OCI-LY1 (cell line): ENCODE results near the gene EPHA5.

Source experiments
- H2AFZ ChIP-seq: fragments of 200-600 bp; sonication (generic), shearing (Covaris generic); 2 replicates; pipeline ENCODE4 v1.6.0; 2014; ENCODE audit warnings: antibody characterized with exemption, mild to moderate bottlenecking, low read length
- H3F3A ChIP-seq: fragments of 200-600 bp; sonication (generic), shearing (Covaris generic); 2 replicates; pipeline ENCODE4 v1.6.0; 2014; ENCODE audit warnings: mild to moderate bottlenecking, antibody characterized with exemption, low read length, moderate library complexity; ENCODE audit not compliant: insufficient read depth
- H3K27ac ChIP-seq: fragments of 200-600 bp; sonication (generic); 2 replicates; pipeline ENCODE4 v1.5.1; 2014; ENCODE audit warnings: low read length, mixed run types, mild to moderate bottlenecking, low read depth; ENCODE audit not compliant: poor library complexity, severe bottlenecking
- H3K27me3 ChIP-seq: fragments of 200-600 bp; sonication (generic); 2 replicates; pipeline ENCODE4 v1.6.0; 2014; ENCODE audit warnings: antibody characterized with exemption, mild to moderate bottlenecking, low read length, moderate library complexity; ENCODE audit not compliant: insufficient read depth
- H3K36me3 ChIP-seq: fragments of 200-600 bp; sonication (generic); 2 replicates; pipeline ENCODE4 v1.6.1; 2014; ENCODE audit warnings: mild to moderate bottlenecking, antibody characterized with exemption, low read length, moderate library complexity, mixed read lengths; ENCODE audit not compliant: insufficient read depth
- H3K4me1 ChIP-seq: fragments of 200-600 bp; sonication (generic); 2 replicates; pipeline ENCODE4 v1.5.1; 2014; ENCODE audit warnings: mild to moderate bottlenecking, low read length, moderate library complexity; ENCODE audit not compliant: insufficient read depth, severe bottlenecking
- H3K4me2 ChIP-seq: fragments of 200-600 bp; sonication (generic), shearing (Covaris generic); 2 replicates; pipeline ENCODE4 v1.6.1; 2014; ENCODE audit warnings: low read length
- H3K4me3 ChIP-seq: fragments of 200-600 bp; sonication (generic); 2 replicates; pipeline ENCODE4 v1.5.1; 2014; ENCODE audit warnings: low read length, low read depth, mild to moderate bottlenecking, mixed read lengths; ENCODE audit not compliant: poor library complexity, severe bottlenecking
- H3K79me2 ChIP-seq: fragments of 200-600 bp; shearing (Covaris generic); 2 replicates; pipeline ENCODE4 v1.6.1; 2016; ENCODE audit warnings: mixed run types, low read length, mixed read lengths; ENCODE audit not compliant: insufficient read depth
- H3K9ac ChIP-seq: fragments of 200-600 bp; sonication (generic), shearing (Covaris generic); 2 replicates; pipeline ENCODE4 v1.6.1; 2014; ENCODE audit warnings: mild to moderate bottlenecking, low read length, mixed read lengths
- H3K9me2 ChIP-seq: fragments of 200-600 bp; sonication (generic), shearing (Covaris generic); 2 replicates; pipeline ENCODE4 v1.6.1; 2014; ENCODE audit warnings: low read depth, mild to moderate bottlenecking, low read length, mixed read lengths
- H3K9me3 ChIP-seq: fragments of 200-600 bp; shearing (Covaris generic); 2 replicates; pipeline ENCODE4 v1.6.1; 2014; ENCODE audit warnings: low read length, mixed read lengths
- H4K20me1 ChIP-seq: fragments of 200-600 bp; sonication (generic), shearing (Covaris generic); 2 replicates; pipeline ENCODE4 v1.6.0; 2016; ENCODE audit warnings: mild to moderate bottlenecking, low read length; ENCODE audit not compliant: insufficient read depth
- CTCF ChIP-seq: fragments of 200-600 bp; sonication (generic), shearing (Covaris generic); IDR thresholded peaks from 2 replicates; pipeline ENCODE4 v1.5.1; 2017; ENCODE audit warnings: mild to moderate bottlenecking, antibody characterized with exemption, low read length, moderate library complexity, mixed read lengths
- EZH2 ChIP-seq: fragments of 200-600 bp; sonication (generic), shearing (Covaris generic); IDR thresholded peaks from 2 replicates; pipeline ENCODE4 v1.8.0; 2017; ENCODE audit warnings: borderline replicate concordance, mixed run types, mild to moderate bottlenecking, antibody characterized with exemption, low read length, moderate library complexity, mixed read lengths

The EPHA5 gene

GRCh38 chr4:65407483-65407882 is 262.8 kb downstream of the EPHA5 start:
- Histone ChIP-seq H3F3A (no peaks in the 10 kb centered on the region), H4K20me1 (no peaks in the 10 kb centered on the region), H3K9ac (no peak overlapping the region), H3K4me3 (no peak overlapping the region), H2AFZ (no peak overlapping the region), H3K9me3 (no peaks in the 10 kb centered on the region), H3K9me2 (no peaks in the 10 kb centered on the region), H3K36me3 (no peaks in the 10 kb centered on the region), H3K27me3 (no peaks in the 10 kb centered on the region), H3K27ac (no peak overlapping the region), H3K4me2 (no peak overlapping the region), H3K4me1 (no peaks in the 10 kb centered on the region), H3K79me2 (no peaks in the 10 kb centered on the region)
- no peak for TF ChIP-seq EZH2
- no peak for TF ChIP-seq CTCF

GRCh38 chr4:65401083-65401482 is 269.2 kb downstream of the EPHA5 start:
- no peak overlapping the region for H3K27ac ChIP-seq
- no peaks in the 10 kb centered on the region for H3K79me2 ChIP-seq
- no peak overlapping the region for H3K4me3 ChIP-seq
- no peaks in the 10 kb centered on the region for H3K27me3 ChIP-seq
- no peaks in the 10 kb centered on the region for H4K20me1 ChIP-seq
- H3K36me3 ChIP-seq, result no peaks in the 10 kb centered on the region
- H3F3A ChIP-seq, result no peaks in the 10 kb centered on the region
- no peaks in the 10 kb centered on the region for H3K9me3 ChIP-seq
- no peak overlapping the region for H3K9ac ChIP-seq
- no peak for TF ChIP-seq EZH2
- H3K4me1 ChIP-seq, result no peaks in the 10 kb centered on the region
- H3K4me2 ChIP-seq, result no peak overlapping the region
- no peak overlapping the region for H2AFZ ChIP-seq
- H3K9me2 ChIP-seq, result no peaks in the 10 kb centered on the region

- TF ChIP-seq CTCF (no peak), EZH2 (no peak)
- no peaks in the 10 kb centered on the region for H3K36me3 ChIP-seq
- H3F3A ChIP-seq, result no peaks in the 10 kb centered on the region
- no peak overlapping the region for H2AFZ ChIP-seq
- no peak overlapping the region for H3K4me3 ChIP-seq
- H3K9me2 ChIP-seq, result no peaks in the 10 kb centered on the region
- H4K20me1 ChIP-seq, result no peaks in the 10 kb centered on the region
- no peak overlapping the region for H3K27ac ChIP-seq
- no peak overlapping the region for H3K9ac ChIP-seq
- no peaks in the 10 kb centered on the region for H3K79me2 ChIP-seq
- H3K27me3 ChIP-seq, result no peaks in the 10 kb centered on the region
- no peak overlapping the region for H3K4me2 ChIP-seq
- no peaks in the 10 kb centered on the region for H3K4me1 ChIP-seq
- H3K9me3 ChIP-seq, result no peaks in the 10 kb centered on the region
Measured at GRCh38 chr4:65399084-65399483, 271.2 kb downstream of the EPHA5 start.

- Histone ChIP-seq H3K4me1 (no peaks in the 10 kb centered on the region), H3K79me2 (no peaks in the 10 kb centered on the region), H3K9ac (no peak overlapping the region), H3K9me3 (no peaks in the 10 kb centered on the region), H4K20me1 (no peaks in the 10 kb centered on the region), H3K27ac (no peak overlapping the region), H3F3A (no peaks in the 10 kb centered on the region), H2AFZ (no peak overlapping the region), H3K9me2 (no peaks in the 10 kb centered on the region), H3K4me2 (no peak overlapping the region), H3K36me3 (no peaks in the 10 kb centered on the region), H3K4me3 (no peak overlapping the region), H3K27me3 (no peaks in the 10 kb centered on the region)
- TF ChIP-seq CTCF, result no peak
- TF ChIP-seq EZH2, result no peak
Measured at GRCh38 chr4:65393078-65393477, 277.2 kb downstream of the EPHA5 start.
